Endothelial cell of umbilical vein (primary cell): ENCODE data around the gene ADAT1. TPM values are rescaled to one million over a fixed set of nuclear protein-coding genes. Genes with fewer than 3 reads are reported as not detected.

ENCODE experiments used
- BruUV-seq: library from RNA; stranded (reverse); fragments of 400-500 nt; replicated peaks from 2 replicates; lab custom pipeline; 2021; lab: Mats Ljungman, UMichigan
- CTCF ChIA-PET: fragments of 300-600, 350-600 bp; sonication (Branson Sonifier 250); formaldehyde crosslinking; loops from one replicate; lab custom pipeline; 2021; ENCODE audit warnings: antibody characterized with exemption, inconsistent platforms; lab: Charles Lee
- POLR2A ChIA-PET: fragments of 300-600, 350-600 bp; sonication (Branson Sonifier 250); formaldehyde crosslinking; loops from one replicate; lab custom pipeline; 2021; ENCODE audit warnings: antibody characterized with exemption, inconsistent platforms; lab: Charles Lee
- DNase-seq: peaks from one replicate; pipeline ENCODE4 v3.0.0-alpha.2; 2011; ENCODE audit warnings: low read depth, low spot score
- FAIRE-seq: peaks from 2 replicates; lab custom pipeline; 2011; peaks lifted over from hg19 to GRCh38; lab: Jason Lieb, UNC
- H2AFZ ChIP-seq: 2 replicates; pipeline ENCODE4 v1.6.0; 2012; ENCODE audit warnings: low read depth, low read length, control low read depth, inconsistent platforms
- H3K27ac ChIP-seq: 2 replicates; pipeline ENCODE4 v1.5.1; 2011; ENCODE audit warnings: low read depth, mild to moderate bottlenecking, control low read depth, low read length, moderate library complexity; ENCODE audit not compliant: insufficient read depth
- H3K27me3 ChIP-seq, 2 experiments: 2 replicates each; pipeline versions ENCODE4 v1.6.0 to v1.6.1; 2011; ENCODE audit warnings: low read length in 2 of 2, mixed read lengths in 1 of 2; ENCODE audit not compliant: control insufficient read depth in 2 of 2, insufficient read depth in 2 of 2
- H3K36me3 ChIP-seq, 2 experiments: 2 replicates in 1 of 2; 3 replicates in 1 of 2; pipeline ENCODE4 v1.5.1; 2011; ENCODE audit warnings: low read length in 2 of 2, mild to moderate bottlenecking in 1 of 2, moderate library complexity in 1 of 2; ENCODE audit not compliant: control insufficient read depth in 2 of 2, insufficient read depth in 2 of 2; ENCODE audit errors: extremely low read depth in 1 of 2
- H3K4me1 ChIP-seq: 3 replicates; pipeline ENCODE4 v1.5.1; 2011; ENCODE audit warnings: mild to moderate bottlenecking, low read length; ENCODE audit not compliant: control insufficient read depth, insufficient read depth; ENCODE audit errors: extremely low read depth
- H3K4me2 ChIP-seq: 2 replicates; pipeline ENCODE4 v1.6.1; 2011; ENCODE audit warnings: low read length, control low read depth, mixed read lengths; ENCODE audit not compliant: insufficient read depth
- H3K4me3 ChIP-seq, 3 experiments: fragments of 200-600 bp in 1 of 3; sonication (generic), shearing (Covaris generic) in 1 of 3; replicated peaks in 1 of 3; 2 replicates each; pipeline ENCODE4 v1.5.1; 2011 to 2016; ENCODE audit warnings: control low read depth in 3 of 3, low read length in 3 of 3, mild to moderate bottlenecking in 2 of 3, inconsistent platforms in 1 of 3, low read depth in 1 of 3, moderate library complexity in 1 of 3; ENCODE audit not compliant: insufficient read depth in 1 of 3
- H3K79me2 ChIP-seq: 2 replicates; pipeline ENCODE4 v1.6.0; 2012; ENCODE audit warnings: low read length, inconsistent platforms; ENCODE audit not compliant: control insufficient read depth, insufficient read depth
- H3K9ac ChIP-seq: replicated peaks from 2 replicates; pipeline ENCODE3; 2011; ENCODE audit warnings: low read length, control low read depth; ENCODE audit not compliant: insufficient read depth; ENCODE audit errors: extremely low read depth
- H3K9me1 ChIP-seq: replicated peaks from 3 replicates; pipeline ENCODE4 v1.6.0; 2011; ENCODE audit warnings: mild to moderate bottlenecking, low read length; ENCODE audit not compliant: control insufficient read depth, insufficient read depth; ENCODE audit errors: extremely low read depth
- H3K9me3 ChIP-seq: replicated peaks from 2 replicates; pipeline ENCODE4 v1.5.1; 2012; ENCODE audit warnings: low read length, inconsistent platforms; ENCODE audit not compliant: control insufficient read depth, insufficient read depth
- H4K20me1 ChIP-seq: replicated peaks from 2 replicates; pipeline ENCODE3; 2011; ENCODE audit warnings: mild to moderate bottlenecking, low read length; ENCODE audit not compliant: control insufficient read depth, insufficient read depth; ENCODE audit errors: extremely low read depth
- CTCF ChIP-seq, 2 donors: IDR thresholded peaks; 1 replicate in 1 of 2; 2 replicates in 1 of 2; pipeline ENCODE4 v1.5.1; 2011; ENCODE audit warnings: low read length in 2 of 2, mild to moderate bottlenecking in 2 of 2, moderate library complexity in 2 of 2, control low read depth in 1 of 2, inconsistent platforms in 1 of 2, low read depth in 1 of 2; ENCODE audit not compliant: insufficient read depth in 1 of 2; ENCODE audit errors: extremely low read depth in 1 of 2
- EZH2 ChIP-seq: IDR thresholded peaks from 2 replicates; pipeline ENCODE4 v1.6.1; 2012; ENCODE audit warnings: borderline replicate concordance, low read depth, mild to moderate bottlenecking, moderate library complexity, low read length, inconsistent platforms; ENCODE audit not compliant: severe bottlenecking
- FOS ChIP-seq: IDR thresholded peaks from 2 replicates; pipeline ENCODE4 v1.6.1; 2011; ENCODE audit warnings: mild to moderate bottlenecking, low read length, moderate library complexity, borderline replicate concordance; ENCODE audit not compliant: insufficient read depth
- GATA2 ChIP-seq: IDR thresholded peaks from 2 replicates; pipeline ENCODE4 v1.7.0; 2011; ENCODE audit warnings: low read depth, mild to moderate bottlenecking, moderate library complexity, mixed read lengths, low read length; ENCODE audit not compliant: insufficient read length, insufficient read depth
- JUN ChIP-seq: IDR thresholded peaks from 2 replicates; pipeline ENCODE4 v1.6.1; 2011; ENCODE audit warnings: borderline replicate concordance, low read depth; ENCODE audit not compliant: insufficient read length, insufficient read depth
- MAX ChIP-seq: IDR thresholded peaks from 2 replicates; pipeline ENCODE4 v1.6.1; 2011; ENCODE audit not compliant: insufficient read depth, insufficient read length
- MYC ChIP-seq: IDR thresholded peaks from one replicate; pipeline ENCODE4 v1.6.1; 2011; ENCODE audit warnings: mild to moderate bottlenecking, low read depth, low read length
- POLR2A ChIP-seq: IDR thresholded peaks from 2 replicates; pipeline ENCODE4 v1.6.1; 2012; ENCODE audit warnings: low read depth, mild to moderate bottlenecking, control low read depth, low read length
- POLR2AphosphoS5 ChIP-seq: IDR thresholded peaks from 2 replicates; pipeline ENCODE4 v1.6.1; 2012; ENCODE audit warnings: low read depth, mild to moderate bottlenecking, control low read depth, low read length, moderate library complexity; ENCODE audit not compliant: insufficient read depth
- dilution Hi-C: fragments of 300-500 bp; cut with MboI; formaldehyde crosslinking; loops from one replicate; pipeline ENCODE4 v1.15.0; 2019; ENCODE audit warnings: low sequenced_read_pairs; ENCODE audit not compliant: extremely low pct_ligation_motif_present
- intact Hi-C: fragments of 100-400 bp; cut with micrococcal nuclease; formaldehyde crosslinking; loops from one replicate; pipeline ENCODE4 v1.10.0; 2022
- polyA plus RNA-seq, 4 experiments: library from polyadenylated mRNA; depleted of rRNA in 3 of 4; stranded (reverse) in 3 of 4; unstranded in 1 of 4; fragments of >200 nt; gene quantifications; 2 replicates each; pipeline versions ENCODE4 v1.2.1 to v1.2.3, GENCODE V29; 2011 to 2012; ENCODE audit warnings: missing spikeins in 1 of 4
- total RNA-seq: library from RNA; stranded (reverse); gene quantifications from 2 replicates; pipeline ENCODE4 v1.2.3, GENCODE V29; 2021

ADAT1 gene
- total and polyA plus RNA-seq, 2 donors (not counting 3 experiments of a cell fraction or from before 2014, with no cell fraction given), result 27.2 to 56.6 TPM

DNA sequence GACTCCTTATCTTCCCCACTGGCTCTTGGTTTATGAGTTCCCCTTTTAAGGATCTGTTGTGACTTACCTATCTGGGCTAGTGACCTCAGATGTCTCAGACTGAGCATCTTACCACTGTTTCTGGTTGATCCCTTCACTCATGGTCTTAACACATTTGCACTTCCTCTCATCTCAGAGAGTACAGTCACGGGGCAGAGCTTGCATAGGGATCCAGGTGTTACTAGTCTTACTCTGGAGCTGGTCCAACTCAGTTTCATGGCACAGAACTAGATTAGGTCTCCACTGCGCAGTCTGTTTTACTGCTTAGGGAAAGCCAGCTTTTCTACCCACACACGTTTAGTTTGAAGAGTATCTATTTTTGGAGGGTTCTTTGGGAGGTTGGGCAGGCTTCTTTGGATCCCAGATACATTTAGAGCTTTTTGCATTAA, 46.7 kb downstream of the ADAT1 start:
- Histone ChIP-seq H3K27me3 (no peaks in the 10 kb centered on the region), H3K4me3 (no peak overlapping the region), H3K9me1 (no peaks in the 10 kb centered on the region), H3K79me2 (no peaks in the 10 kb centered on the region), H3K36me3 (peaks cover 14 to 28% of the 10 kb centered on the region in 2 experiments), H3K4me1 (no peaks in the 10 kb centered on the region), H3K9me3 (no peaks in the 10 kb centered on the region), H3K27ac (no peak overlapping the region), H4K20me1 (no peaks in the 10 kb centered on the region), H3K9ac (no peak overlapping the region), H3K4me2 (no peak overlapping the region), H2AFZ (no peak overlapping the region)
- ChIA-PET CTCF (interaction anchor here (1.6 kb wide), 1 partner anchor 10 kb away, joined by 4 read pairs; the partner anchor contains the start of gene GABARAPL2), POLR2A (no interaction called here)
- FAIRE-seq (no peak), DNase-seq (no peak)
- dilution Hi-C loops (no loop called here), intact Hi-C loops (no loop called here)
- BruUV-seq, result no TSS peak
- TF ChIP-seq MAX (no peak), MYC (no peak), POLR2AphosphoS5 (no peak), GATA2 (no peak), EZH2 (no peak), POLR2A (no peak), FOS (no peak), JUN (no peak), CTCF (IDR thresholded peaks at IDR 0.05; ENCODE audit: extremely low read depth in 1 of 2, insufficient read depth in 1 of 2, low read depth in 1 of 2, low read length in 2 of 2) (no peak)
